LNCAP (cell line): ENCODE measurements around the gene TMEM161A.

Source experiments
- TF ChIP-seq, protein P1 (sequence below): fragments of 450-650 bp; IDR thresholded peaks from 2 replicates; pipeline ENCODE4 v1.5.1; 2017; ENCODE audit warnings: mild to moderate bottlenecking

TMEM161A gene

DNA sequence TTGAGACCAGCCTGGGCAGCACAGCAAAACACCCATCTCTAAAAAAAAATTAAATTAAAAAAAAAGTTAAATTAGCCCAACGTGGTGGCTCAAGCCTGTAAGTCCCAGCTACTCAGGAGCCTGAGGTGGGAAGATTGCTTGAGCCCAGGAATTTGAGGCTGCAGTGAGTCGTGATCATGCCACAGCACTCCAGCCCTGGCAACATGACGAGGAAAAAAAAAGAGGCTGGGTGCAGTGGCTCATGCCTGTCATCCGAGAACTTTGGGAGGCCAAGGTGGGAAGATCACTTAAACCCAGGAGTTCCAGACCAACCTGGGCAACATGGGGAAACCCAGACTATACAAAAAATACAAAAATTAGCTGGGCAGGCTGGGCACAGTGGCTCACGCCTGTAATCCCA, 2.2 kb upstream of the TMEM161A start:
- TF ChIP-seq, protein P1, sequence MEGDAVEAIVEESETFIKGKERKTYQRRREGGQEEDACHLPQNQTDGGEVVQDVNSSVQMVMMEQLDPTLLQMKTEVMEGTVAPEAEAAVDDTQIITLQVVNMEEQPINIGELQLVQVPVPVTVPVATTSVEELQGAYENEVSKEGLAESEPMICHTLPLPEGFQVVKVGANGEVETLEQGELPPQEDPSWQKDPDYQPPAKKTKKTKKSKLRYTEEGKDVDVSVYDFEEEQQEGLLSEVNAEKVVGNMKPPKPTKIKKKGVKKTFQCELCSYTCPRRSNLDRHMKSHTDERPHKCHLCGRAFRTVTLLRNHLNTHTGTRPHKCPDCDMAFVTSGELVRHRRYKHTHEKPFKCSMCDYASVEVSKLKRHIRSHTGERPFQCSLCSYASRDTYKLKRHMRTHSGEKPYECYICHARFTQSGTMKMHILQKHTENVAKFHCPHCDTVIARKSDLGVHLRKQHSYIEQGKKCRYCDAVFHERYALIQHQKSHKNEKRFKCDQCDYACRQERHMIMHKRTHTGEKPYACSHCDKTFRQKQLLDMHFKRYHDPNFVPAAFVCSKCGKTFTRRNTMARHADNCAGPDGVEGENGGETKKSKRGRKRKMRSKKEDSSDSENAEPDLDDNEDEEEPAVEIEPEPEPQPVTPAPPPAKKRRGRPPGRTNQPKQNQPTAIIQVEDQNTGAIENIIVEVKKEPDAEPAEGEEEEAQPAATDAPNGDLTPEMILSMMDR, result no peak

DNA sequence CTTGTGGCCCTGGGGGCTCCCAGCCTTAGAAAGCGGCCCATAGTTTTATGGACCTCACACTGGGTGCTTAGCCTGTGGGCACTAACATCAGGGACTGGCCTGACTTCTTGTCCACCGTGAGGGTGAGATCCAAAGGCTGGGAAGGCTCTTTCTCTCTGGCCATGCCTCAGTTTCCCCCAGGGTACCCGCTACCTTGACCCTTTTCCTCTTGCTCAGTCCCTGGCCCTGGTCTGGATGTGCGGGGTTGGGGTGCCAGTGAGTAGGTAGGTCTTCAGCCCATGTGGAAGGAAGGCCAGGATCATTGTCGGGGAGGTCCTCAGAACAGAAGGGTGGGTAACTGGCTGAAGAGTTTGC, 1.6 kb upstream of the TMEM161A start:
- TF ChIP-seq, protein P1, result peak; percentile 31

DNA sequence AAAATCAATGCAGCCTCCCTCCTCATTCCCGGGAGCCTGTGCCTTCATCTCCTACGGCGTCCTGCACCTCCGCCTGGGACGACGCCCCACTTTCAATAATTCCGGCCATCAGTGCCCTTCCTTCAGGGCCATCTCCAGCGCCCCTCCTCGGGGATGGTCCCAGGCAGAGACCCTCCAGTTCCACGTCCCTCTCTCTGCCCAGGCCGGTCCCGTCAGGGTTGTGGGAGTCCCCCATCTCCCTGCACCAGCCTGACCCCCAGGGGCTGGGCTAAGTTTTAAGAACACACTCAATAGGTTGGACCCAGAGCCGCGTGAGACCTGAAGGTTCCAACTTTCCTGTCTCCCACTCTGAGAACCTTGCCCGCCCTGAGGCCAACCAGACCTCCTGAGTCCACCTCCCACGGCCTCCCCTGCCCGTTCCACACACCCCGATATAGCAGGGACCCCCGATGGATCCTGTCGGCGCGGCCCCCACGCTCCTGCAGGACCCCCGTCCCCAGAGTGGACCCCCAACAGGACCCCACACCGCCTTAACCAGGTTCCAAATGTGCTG, 646 bp downstream of the TMEM161A start:
- TF ChIP-seq, protein P1, result no peak

DNA sequence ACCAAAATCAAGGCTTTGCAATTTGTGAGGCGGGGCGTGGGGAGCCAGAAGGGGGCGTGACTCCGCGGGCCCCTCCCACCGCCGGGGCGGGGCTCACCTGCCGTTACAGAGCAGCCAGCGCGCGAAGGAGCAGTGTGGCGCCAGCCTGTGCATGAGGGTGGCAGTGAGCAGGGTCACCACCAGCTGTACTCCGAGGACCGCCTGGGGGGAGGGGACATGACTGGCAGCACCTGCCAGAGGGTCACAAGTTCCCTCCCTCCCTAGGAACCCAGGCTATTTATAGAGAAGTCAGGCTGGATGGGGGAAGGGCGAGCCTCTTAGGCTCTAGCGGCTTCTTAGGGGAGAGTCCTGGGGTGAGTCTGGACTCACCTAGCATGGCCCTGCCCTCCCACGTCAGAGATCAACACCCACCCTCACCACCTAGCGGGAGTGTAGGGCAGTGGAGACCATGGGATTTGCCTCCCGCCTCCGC, 3.6 kb downstream of the TMEM161A start:
- TF ChIP-seq, protein P1, result no peak

DNA sequence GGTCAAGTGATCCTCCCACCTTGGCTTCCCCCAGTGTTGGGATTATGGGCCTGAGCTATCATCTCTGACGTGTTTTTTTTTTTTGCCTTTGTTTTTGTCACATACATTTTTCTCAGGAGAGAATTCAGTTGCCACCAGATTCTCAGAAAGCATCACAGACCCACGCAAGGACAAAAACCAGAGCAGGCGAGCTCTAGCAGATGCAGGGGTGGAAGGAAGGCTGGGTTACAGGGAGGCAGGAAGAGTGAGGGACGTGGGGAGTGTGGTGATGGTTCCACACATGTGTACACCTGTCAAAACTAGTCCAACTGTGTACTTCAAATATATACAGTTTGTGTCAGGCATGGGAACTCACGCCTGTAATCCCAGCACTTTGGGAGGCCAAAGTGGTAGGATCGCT, 4.3 kb downstream of the TMEM161A start:
- TF ChIP-seq, protein P1, result no peak

DNA sequence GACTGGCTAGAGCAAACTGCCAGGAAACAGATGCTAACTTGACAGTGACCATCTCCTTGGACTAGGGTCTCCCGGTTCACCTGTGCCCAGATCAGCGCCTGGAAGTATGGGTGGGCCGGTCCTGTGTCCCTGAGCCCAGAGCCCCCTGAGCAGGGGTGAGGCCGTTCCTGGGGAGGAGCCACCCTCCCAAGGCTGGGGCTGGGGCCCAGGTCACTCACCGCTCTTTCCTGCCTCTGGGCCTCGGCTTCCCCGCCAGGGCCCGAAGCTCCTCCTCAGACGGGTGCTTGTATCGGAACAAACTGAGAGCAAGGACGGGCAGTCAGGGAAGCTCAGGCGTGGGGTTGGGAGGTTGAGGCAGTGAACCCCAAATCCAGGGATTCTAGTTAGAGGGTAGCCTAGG, 5.4 kb downstream of the TMEM161A start:
- TF ChIP-seq, protein P1, result no peak

DNA sequence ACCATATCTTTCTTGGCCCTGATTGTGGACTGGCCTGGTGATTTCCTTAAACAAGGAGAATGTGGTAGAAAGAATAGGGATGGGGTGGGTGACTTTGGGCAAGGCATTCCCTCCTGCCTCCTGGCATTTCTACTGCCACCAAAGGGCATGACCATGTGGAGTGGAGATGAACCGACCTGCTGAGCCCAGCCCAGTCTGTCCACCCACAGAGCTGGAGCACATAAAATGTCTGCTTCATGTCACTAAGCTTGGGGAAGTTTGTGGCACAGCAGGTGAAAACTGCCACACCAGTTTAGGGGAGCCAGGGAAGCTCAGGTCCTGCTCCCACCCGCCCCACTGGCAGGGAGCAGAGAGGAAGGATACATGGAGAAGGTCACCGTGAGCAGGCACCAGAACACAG, 6.3 kb downstream of the TMEM161A start:
- TF ChIP-seq, protein P1, result no peak

DNA sequence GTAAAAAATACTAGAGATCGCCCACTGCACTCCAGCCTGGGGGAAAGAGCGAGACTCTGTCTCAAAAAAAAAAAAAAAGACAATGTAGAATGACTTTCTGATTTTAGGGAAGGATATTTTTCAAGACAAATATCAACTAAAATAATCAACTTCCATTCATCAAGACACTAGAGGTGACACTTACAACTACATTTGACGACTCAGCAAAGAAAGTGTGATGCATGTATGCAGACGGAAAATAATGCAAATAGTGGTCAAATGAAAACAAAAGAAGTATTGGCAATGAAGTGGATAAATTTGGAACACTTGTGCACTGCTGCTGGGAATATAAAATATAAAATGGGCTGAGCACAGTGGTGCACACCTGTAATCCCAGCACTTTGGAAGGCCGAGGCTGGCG, 12.2 kb downstream of the TMEM161A start:
- TF ChIP-seq, protein P1, result no peak
